Measurements from ENCODE around the gene TMEFF1. TPM values are rescaled to one million over a fixed set of nuclear protein-coding genes. Genes with fewer than 3 reads are reported as not detected.

The TMEFF1 gene
- total and polyA plus RNA-seq, 2 of the 8 experiments (the other 6 are each of a cell fraction or from before 2014, with no cell fraction given), result 13.5 to 68.2 TPM

- no peak overlapping the region for H3K4ac ChIP-seq (replicated peaks; ENCODE audit: insufficient read length, low read depth, low read length)
- no peak overlapping the region for H3K14ac ChIP-seq (ENCODE audit: insufficient read length)
- H2BK15ac ChIP-seq (ENCODE audit: low read length), result 0 out of 2 replicates have a peak overlapping the region, but pooled peaks have one; percentile 36
- H2BK5ac ChIP-seq (ENCODE audit: low read depth, low read length), result no peak overlapping the region
- no peaks in the 10 kb centered on the region for H3K9me3 ChIP-seq (ENCODE audit: insufficient read depth in 2 of 2, low read depth in 1 of 2, low read length in 1 of 2)
- no peak overlapping the region for H4K91ac ChIP-seq (replicated peaks; ENCODE audit: insufficient read length, low read length)
- H3K23ac ChIP-seq (ENCODE audit: insufficient read length), result no peak overlapping the region
- 36% methylated on average over 2 of the region's 2 CpGs; no CpG with 5 or more reads in 1 of the 2 experiments for WGBS, 2 experiments (ENCODE audit: extremely low coverage in 1 of 2, insufficient coverage in 1 of 2, insufficient read length in 1 of 2, insufficient replicate concordance in 2 of 2, low coverage in 1 of 2, low lambda C conversion rate in 2 of 2, missing lambda C conversion rate in 1 of 2)
- H3K36me3 ChIP-seq (ENCODE audit: control insufficient read depth in 2 of 4, insufficient read depth in 4 of 4, low read length in 3 of 4), result no peaks in the 10 kb centered on the region
- H4K20me1 ChIP-seq (replicated peaks in 1 of 2; ENCODE audit: control insufficient read depth in 1 of 2, insufficient read depth in 2 of 2, low read length in 2 of 2), result no peaks in the 10 kb centered on the region
- TF ChIP-seq RXRA (IDR thresholded peaks at IDR 0.05; ENCODE audit: insufficient read depth, low read depth, low read length), result no peak
- peak in 2 of 3 experiments; percentile 77 to 83; a peak in 3 of 4 replicates for TF ChIP-seq CTCF (IDR thresholded peaks at IDR 0.05; ENCODE audit: control extremely low read depth in 1 of 3, insufficient read depth in 1 of 3, low read depth in 1 of 3, low read length in 3 of 3)
- peak; percentile 86 to 90 for TF ChIP-seq RAD21 (IDR thresholded peaks at IDR 0.05 in 1 of 2, conservative IDR thresholded peaks at IDR 0.05 in 1 of 2; ENCODE audit: low read depth in 2 of 2, low read length in 2 of 2)
- no peak for TF ChIP-seq JUND (IDR thresholded peaks at IDR 0.05; ENCODE audit: low read length)
- TF ChIP-seq SP1 (IDR thresholded peaks at IDR 0.05; ENCODE audit: low read depth, low read length), result peak; percentile 74
- 0 out of 3 replicates have a peak, but pooled peaks of 1 of the 2 experiments have one; percentile 31 for TF ChIP-seq EP300 (IDR thresholded peaks at IDR 0.05; ENCODE audit: borderline replicate concordance in 1 of 2, low read depth in 2 of 2, low read length in 2 of 2)
- peak; percentile 70; the same call in 1 of the 2 replicates for TF ChIP-seq USF2 (IDR thresholded peaks at IDR 0.05; ENCODE audit: low read length)
- H2BK20ac ChIP-seq (ENCODE audit: low read length), result no peak overlapping the region
- FAIRE-seq, result peak; percentile 98
- no peak overlapping the region for H4K8ac ChIP-seq (ENCODE audit: extremely low read depth, insufficient read depth, low read length)
- ChIA-PET POLR2A (ENCODE audit: partially characterized antibody) (interaction anchor here (0.9 to 2.4 kb wide), 3 partner anchors 11 to 250 kb away, joined by 4 to 7 read pairs (median 6); partner anchors contain the start of gene TEX10), CTCF (ENCODE audit: partially characterized antibody) (interaction anchor here (0.7 to 4.4 kb wide), 58 partner anchors 8 to 984 kb away, joined by 3 to 49 read pairs (median 5); no protein-coding TSS in a partner anchor)
- H3K79me1 ChIP-seq (ENCODE audit: low read depth, low read length), result no peaks in the 10 kb centered on the region
- no peak overlapping the region for H2AK5ac ChIP-seq (ENCODE audit: low read depth, low read length)
- H3K18ac ChIP-seq (ENCODE audit: extremely low read depth, low read length), result no peak overlapping the region
- no peak for DNase-seq (ENCODE audit: low read depth in 1 of 2, low spot score in 2 of 2)
- no peak overlapping the region for H4K5ac ChIP-seq (ENCODE audit: insufficient read length, low read depth, low read length)
- H3K79me2 ChIP-seq (ENCODE audit: control insufficient read depth in 1 of 2, insufficient read depth in 2 of 2, low read length in 2 of 2), result no peaks in the 10 kb centered on the region
- H2BK120ac ChIP-seq (replicated peaks; ENCODE audit: low read depth, low read length), result no peak overlapping the region
- peaks cover 5% of the 10 kb centered on the region; the same call in 1 of the 2 replicates for H3K23me2 ChIP-seq (ENCODE audit: low read depth, low read length)
- no peak overlapping the region for H2BK12ac ChIP-seq (ENCODE audit: low read depth, low read length)
- H3K56ac ChIP-seq (replicated peaks; ENCODE audit: insufficient read length, low read depth, low read length), result no peak overlapping the region
- H3K4me1 ChIP-seq (replicated peaks in 1 of 4; ENCODE audit: control insufficient read depth in 3 of 4, insufficient read depth in 4 of 4, low read length in 3 of 4), result peaks cover 3 to 14% (median 9%) of the 10 kb centered on the region in 4 experiments; a peak in 5 of 7 replicates
- H3K4me2 ChIP-seq (ENCODE audit: insufficient read depth in 1 of 2, low read depth in 2 of 2, low read length in 2 of 2), result no peak overlapping the region
- H3K27me3 ChIP-seq (replicated peaks in 1 of 4; ENCODE audit: control insufficient read depth in 3 of 4, extremely low read depth in 1 of 4, insufficient read depth in 3 of 4, low read length in 3 of 4), result no peaks in the 10 kb centered on the region
- no peak overlapping the region for H3K4me3 ChIP-seq (ENCODE audit: extremely low read depth in 1 of 4, insufficient read depth in 2 of 4, low read depth in 3 of 4, low read length in 4 of 4)
- H2AFZ ChIP-seq (ENCODE audit: low read length), result no peak overlapping the region
- no peak overlapping the region for H3K27ac ChIP-seq (ENCODE audit: low read depth, low read length)
- no peak overlapping the region for H3K9ac ChIP-seq (replicated peaks in 1 of 4; ENCODE audit: extremely low read depth in 1 of 4, low read depth in 3 of 4, low read length in 3 of 4)
Measured at GRCh38 chr9:100602342-100602801, 129.4 kb downstream of the TMEFF1 start.
